Chondrocyte (in vitro differentiated cells): ENCODE data around the gene ACLY. TPM values are rescaled to one million over a fixed set of nuclear protein-coding genes. Genes with fewer than 3 reads are reported as not detected.
A peak's percentile ranks its signal among the peaks of the same experiment; 100 is the strongest.

Source experiments
- DNase-seq: peaks from one replicate; pipeline ENCODE4 v3.0.0; 2021; ENCODE audit warnings: mixed read lengths, low spot score
- H3K27ac Mint-ChIP-seq: one replicate; pipeline ENCODE4 v1.8.0; 2021; ENCODE audit warnings: mild to moderate bottlenecking, moderate library complexity, mixed read lengths; ENCODE audit not compliant: unreplicated experiment
- H3K27me3 Mint-ChIP-seq: 2 replicates; pipeline ENCODE4 v1.8.0; 2021; ENCODE audit warnings: low read depth, mixed read lengths
- H3K36me3 Mint-ChIP-seq: 2 replicates; pipeline ENCODE4 v1.8.0; 2021; ENCODE audit warnings: low read depth, mixed read lengths
- H3K4me1 Mint-ChIP-seq: 2 replicates; pipeline ENCODE4 v1.8.0; 2021; ENCODE audit warnings: low read depth, mild to moderate bottlenecking, mixed read lengths
- H3K4me3 Mint-ChIP-seq: one replicate; pipeline ENCODE4 v1.8.0; 2021; ENCODE audit warnings: mild to moderate bottlenecking, moderate library complexity, mixed read lengths; ENCODE audit not compliant: unreplicated experiment
- H3K9me3 Mint-ChIP-seq: 2 replicates; pipeline ENCODE4 v1.8.0; 2021; ENCODE audit warnings: low read depth, mixed read lengths
- CTCF ChIP-seq: fragments of 200-600 bp; sonication (generic); IDR thresholded peaks from 2 replicates; pipeline ENCODE4 v1.5.0; 2021; ENCODE audit warnings: antibody characterized with exemption, mild to moderate bottlenecking, moderate library complexity
- total RNA-seq: library from RNA; stranded (reverse); gene quantifications from 3 replicates; pipeline ENCODE4 v1.2.1, GENCODE V29; 2021

Gene ACLY
- total RNA-seq, 1 donor from 2014 or later = 189 TPM

- peaks cover 42% of the 10 kb centered on the region for H3K4me1 Mint-ChIP-seq
- no peaks in the 10 kb centered on the region for H3K27me3 Mint-ChIP-seq
- TF ChIP-seq CTCF = no peak
- H3K9me3 Mint-ChIP-seq = no peaks in the 10 kb centered on the region
- peaks cover 3% of the 10 kb centered on the region for H3K36me3 Mint-ChIP-seq
- peak overlapping the region; percentile 74 for H3K27ac Mint-ChIP-seq
- peak overlapping the region; percentile 80 for H3K4me3 Mint-ChIP-seq
- DNase-seq = no peak
Measured at GRCh38 chr17:41965694-41966462, 47.1 kb upstream of the ACLY start.

GRCh38 chr17:41962768-41963434, 44.1 kb upstream of the ACLY start:
- peaks cover 36% of the 10 kb centered on the region for H3K4me1 Mint-ChIP-seq

GRCh38 chr17:41962111-41962510, 43.4 kb upstream of the ACLY start:
- H3K36me3 Mint-ChIP-seq = no peaks in the 10 kb centered on the region
- H3K4me1 Mint-ChIP-seq = peaks cover 36% of the 10 kb centered on the region
- H3K27me3 Mint-ChIP-seq = no peaks in the 10 kb centered on the region
- no peak overlapping the region for H3K27ac Mint-ChIP-seq
- no peak for DNase-seq
- TF ChIP-seq CTCF = no peak
- H3K9me3 Mint-ChIP-seq = no peaks in the 10 kb centered on the region
- H3K4me3 Mint-ChIP-seq = no peak overlapping the region

More at GRCh38 chr17:41962768-41963434, 44.1 kb upstream of the ACLY start:
- Mint-ChIP-seq H3K4me3 (no peak overlapping the region), H3K27me3 (no peaks in the 10 kb centered on the region), H3K36me3 (peaks cover 2% of the 10 kb centered on the region), H3K27ac (no peak overlapping the region), H3K9me3 (no peaks in the 10 kb centered on the region)
- DNase-seq = no peak
- TF ChIP-seq CTCF = peak; percentile 94

GRCh38 chr17:41959336-41960095, 40.8 kb upstream of the ACLY start:
- H3K4me3 Mint-ChIP-seq = no peak overlapping the region

More at GRCh38 chr17:41959336-41960095, 40.8 kb upstream of the ACLY start:
- Mint-ChIP-seq H3K36me3 (no peaks in the 10 kb centered on the region), H3K4me1 (peaks cover 27% of the 10 kb centered on the region), H3K9me3 (no peaks in the 10 kb centered on the region), H3K27ac (peak overlapping the region; percentile 74), H3K27me3 (no peaks in the 10 kb centered on the region)
- peak; percentile 78 for TF ChIP-seq CTCF
- no peak for DNase-seq
